ENCODE data around the gene LIN54. TPM values are rescaled to one million over a fixed set of nuclear protein-coding genes. Genes with fewer than 3 reads are reported as not detected.

The LIN54 gene
- total RNA-seq (2022; extraction: Qiagen RNA extraction): 6.0 to 9.7 TPM (median 8.6 TPM) in 5 replicates

DNA sequence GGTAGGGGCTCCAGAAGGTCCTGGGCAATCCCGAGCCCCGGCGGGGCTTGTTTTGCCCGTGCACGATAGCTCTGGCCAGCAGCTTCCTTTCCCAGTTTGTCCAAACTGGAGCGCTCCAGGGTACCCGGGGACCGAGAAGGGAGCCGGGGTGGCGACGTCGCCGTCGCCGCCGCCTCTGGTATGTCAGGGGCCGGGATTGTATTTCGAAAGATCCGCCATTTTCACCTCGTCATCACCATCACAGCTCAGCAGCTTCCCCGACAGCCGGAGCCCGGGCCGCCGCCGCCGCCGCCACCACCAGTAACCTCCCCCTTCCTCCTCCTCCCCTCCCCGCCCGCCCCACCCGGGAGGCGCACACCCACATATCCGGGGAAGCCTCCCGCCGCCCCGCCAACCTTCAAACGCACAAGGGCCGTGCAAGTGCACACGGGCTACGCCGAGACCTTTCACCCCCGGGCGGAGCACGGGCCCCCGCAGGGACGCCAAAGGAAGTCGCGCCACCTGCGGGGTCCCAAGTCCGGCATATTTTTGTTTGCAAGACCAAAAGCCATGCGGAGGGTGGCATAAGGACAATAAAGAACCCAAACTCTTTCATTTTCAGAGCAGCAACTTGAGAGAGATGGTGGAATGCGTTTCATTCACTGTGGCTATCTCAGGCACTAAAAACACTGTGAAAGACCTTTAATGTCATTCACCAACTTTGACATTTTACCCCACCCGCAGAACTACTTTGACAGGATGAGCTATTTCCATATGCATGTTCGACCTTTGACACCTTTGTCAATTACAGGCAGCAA lies at the start of gene LIN54:
Gene LIN54, minus strand, starts transcription at position 302 of the 797 bp plus-strand sequence. CDS start 25,979 bp downstream, outside the sequence.

DNA sequence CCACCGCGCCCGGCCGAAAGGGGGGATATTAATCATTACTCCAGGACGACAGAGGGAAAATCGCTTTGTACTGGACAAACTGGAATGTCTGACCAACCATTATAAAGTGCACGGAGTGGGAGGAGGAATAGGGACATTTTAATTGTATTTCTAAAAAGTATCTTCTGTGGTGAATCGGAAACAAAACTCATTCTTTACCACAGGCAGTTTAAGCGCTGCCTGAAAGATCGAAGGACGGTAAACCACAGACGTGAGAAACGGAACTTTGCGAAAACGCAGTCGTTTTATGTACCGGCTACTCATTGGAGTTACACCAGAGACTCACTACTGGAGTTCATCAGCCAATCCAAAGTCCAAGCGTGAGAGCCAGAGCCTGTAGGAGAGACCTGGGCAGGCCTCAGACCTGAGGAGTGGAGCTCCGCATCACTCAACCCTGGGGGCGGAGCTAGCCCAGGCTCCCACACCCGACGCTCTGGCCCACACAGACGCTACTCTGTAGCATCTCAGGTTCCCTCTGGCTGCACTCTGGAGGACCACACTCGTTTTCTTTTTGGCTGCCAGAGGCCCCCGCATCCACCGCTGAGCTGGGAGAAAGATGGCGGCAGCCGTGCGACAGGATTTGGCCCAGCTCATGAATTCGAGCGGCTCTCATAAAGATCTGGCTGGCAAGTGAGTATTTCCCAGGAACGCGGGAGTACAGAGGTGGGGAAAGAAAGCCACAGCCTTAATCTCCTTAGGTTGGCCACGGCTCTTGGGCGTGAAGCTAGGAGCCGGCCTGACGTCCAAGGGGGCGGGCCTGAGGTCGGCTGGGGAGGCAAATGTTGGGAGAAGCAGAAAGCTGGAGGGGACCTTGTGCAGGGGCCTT lies 24.2 kb upstream of the LIN54 start, which contains the start of gene COPS4:
Gene COPS4, plus strand, starts transcription at position 554 of the 865 bp plus-strand sequence. Its CDS starts 42 bp downstream, at position 596.

DNA sequence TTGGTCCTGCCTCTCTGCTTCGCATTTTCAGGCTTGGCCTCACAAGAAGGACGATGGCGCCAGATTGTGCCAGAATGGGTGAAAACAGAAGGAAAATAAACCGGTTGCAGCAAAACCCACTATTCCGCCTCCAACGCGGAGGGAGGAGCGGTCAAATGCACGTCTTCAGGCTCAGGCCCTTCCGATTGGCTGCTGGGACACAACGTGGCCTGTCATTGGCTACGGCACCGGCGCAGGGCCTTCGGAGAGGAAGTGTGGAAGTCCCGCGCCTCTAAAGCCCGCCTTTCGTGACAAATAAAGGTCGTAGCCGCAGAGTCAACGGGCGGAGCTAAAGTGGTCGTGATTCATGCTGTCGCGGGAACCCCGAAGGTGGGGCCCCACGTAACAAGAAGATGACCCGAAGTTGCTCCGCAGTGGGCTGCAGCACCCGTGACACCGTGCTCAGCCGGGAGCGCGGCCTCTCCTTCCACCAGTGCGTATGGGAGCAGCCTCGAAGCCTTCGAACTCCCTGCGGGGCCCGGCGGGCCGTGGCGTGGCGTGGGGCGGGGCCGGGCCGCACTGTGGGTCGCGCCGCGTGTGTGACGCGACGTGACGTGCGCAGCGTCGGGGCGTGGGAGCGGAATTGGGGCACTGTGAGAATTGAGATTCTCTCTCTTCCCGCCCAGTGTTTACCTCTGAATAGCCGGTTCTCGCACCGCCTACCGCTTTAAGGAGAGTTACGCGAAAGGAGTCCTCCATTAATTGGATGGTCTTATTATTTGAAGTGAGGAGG lies 110.0 kb downstream of the LIN54 start, which contains the start of gene THAP9:
Gene THAP9, plus strand, starts transcription at position 325 of the 772 bp plus-strand sequence. Its CDS starts 68 bp downstream, at position 393.

DNA sequence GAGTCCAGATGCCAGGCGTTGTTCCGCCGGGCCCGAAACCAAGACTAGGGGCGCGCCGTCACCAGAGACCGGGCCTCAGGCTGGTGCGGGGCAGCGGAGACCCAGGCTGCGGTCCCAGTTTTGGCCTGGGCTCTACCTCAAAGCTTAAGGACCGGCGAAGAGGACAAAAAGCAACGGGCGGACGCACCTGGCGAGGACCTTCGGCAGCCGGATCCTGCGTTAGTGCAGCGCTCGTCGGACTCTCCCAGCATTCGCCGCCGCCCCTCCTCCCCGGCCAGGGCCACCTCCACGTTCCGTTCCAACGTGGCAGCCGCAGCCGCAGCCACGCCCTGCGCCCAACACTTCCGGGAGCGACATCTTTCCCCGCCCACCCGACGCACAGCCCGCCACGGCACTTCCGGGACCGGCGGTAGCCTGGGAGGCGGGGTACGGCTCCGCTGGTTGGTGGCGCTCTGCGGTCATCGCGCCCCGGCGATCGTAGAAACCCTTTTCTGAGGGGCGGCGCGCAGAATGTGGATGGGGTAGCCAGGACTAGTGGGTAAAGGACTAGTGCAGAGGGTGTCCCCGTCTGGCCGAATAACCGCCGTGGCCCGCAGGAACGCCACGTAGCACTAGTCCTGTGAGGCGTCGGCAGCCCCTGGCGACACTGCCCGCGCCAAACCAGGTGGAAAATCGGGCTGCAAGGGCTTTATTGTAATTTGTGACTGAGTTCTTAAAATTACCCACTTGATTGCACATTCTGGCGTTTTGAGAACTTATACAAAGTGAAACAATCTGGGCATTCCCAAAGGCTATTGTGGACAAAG lies 119.5 kb downstream of the LIN54 start, which contains the start of gene SEC31A:
Gene SEC31A, minus strand, starts transcription at position 253 of the 806 bp plus-strand sequence. CDS start 9,217 bp downstream, outside the sequence.

Other genes with a start within 250 kb of the LIN54 start
- gene SCD5, start 212.0 kb downstream of the LIN54 start, total RNA-seq (2022; extraction: Qiagen RNA extraction): 6.3 to 8.2 TPM (median 7.7 TPM) in 5 replicates
- gene SEC31A, start 119.7 kb downstream of the LIN54 start, total RNA-seq (2022; extraction: Qiagen RNA extraction): 70.2 to 106 TPM (median 100 TPM) in 5 replicates
- 1.6 to 2.0 TPM (median 1.8 TPM) in 5 replicates for gene THAP9, start 110.1 kb downstream of the LIN54 start, total RNA-seq (2022; extraction: Qiagen RNA extraction)
- 23.2 to 35.9 TPM (median 24.7 TPM) in 5 replicates for gene COPS4, start 24.4 kb upstream of the LIN54 start, total RNA-seq (2022; extraction: Qiagen RNA extraction)
- 0.74 to 1.2 TPM (median 0.96 TPM) in 5 replicates for gene PLAC8, start 103.9 kb upstream of the LIN54 start, total RNA-seq (2022; extraction: Qiagen RNA extraction)